Loucy (cell line): ENCODE data around the gene OXLD1.

Experiments
- CTCF ChIP-seq: fragments of 200-600 bp; sonication (generic); conservative IDR thresholded peaks from 2 replicates; pipeline ENCODE4 v1.5.1; 2014; ENCODE audit warnings: mild to moderate bottlenecking, antibody characterized with exemption, low read length
- EZH2phosphoT487 ChIP-seq: fragments of 200-600 bp; IDR thresholded peaks from 2 replicates; pipeline ENCODE4 v1.6.1; 2018; ENCODE audit warnings: antibody characterized with exemption, mild to moderate bottlenecking, moderate library complexity, borderline replicate concordance

GRCh38 chr17:81683208-81683583, 16.8 kb upstream of the OXLD1 start:
- TF ChIP-seq CTCF: no peak
- TF ChIP-seq EZH2phosphoT487: no peak
